Lower lobe of right lung (tissue), 2 donors: Measurements from ENCODE around the gene GPR183. TPM values are rescaled to one million over a fixed set of nuclear protein-coding genes. Genes with fewer than 3 reads are reported as not detected.
"Not testable (repeated sequence)": the region's sequence is repeated elsewhere in the genome, so short reads cannot be mapped to it uniquely, and the experiment has no call there.

Source experiments
- ATAC-seq, 2 donors: fragments of 200-7000 bp; cut with Tn5 transposase; one replicate each; pipeline ENCODE4 v1.9.1; 2020 to 2022; ENCODE audit warnings: mild to moderate bottlenecking in 2 of 2, moderate library complexity in 2 of 2
- DNase-seq: peaks from one replicate; pipeline ENCODE4 v3.0.0-alpha.2; 2020
- H3K27ac ChIP-seq: fragments of 200-600 bp; one replicate; pipeline ENCODE4 v1.8.0; 2022
- H3K27me3 ChIP-seq: fragments of 200-600 bp; one replicate; pipeline ENCODE4 v1.8.0; 2022; ENCODE audit warnings: low read depth
- H3K36me3 ChIP-seq: fragments of 200-600 bp; one replicate; pipeline ENCODE4 v1.8.0; 2022; ENCODE audit warnings: mild to moderate bottlenecking
- H3K4me1 ChIP-seq: fragments of 200-600 bp; one replicate; pipeline ENCODE4 v1.8.0; 2022
- H3K4me3 ChIP-seq: fragments of 200-600 bp; one replicate; pipeline ENCODE4 v1.8.0; 2022; ENCODE audit warnings: mild to moderate bottlenecking
- H3K9me3 ChIP-seq: fragments of 200-600 bp; one replicate; pipeline ENCODE4 v1.8.0; 2022
- CTCF ChIP-seq: fragments of 200-600 bp; IDR thresholded peaks from one replicate; pipeline ENCODE4 v1.8.0; 2022; ENCODE audit warnings: antibody characterized with exemption, mild to moderate bottlenecking
- intact Hi-C: fragments of 100-400 bp; cut with DNase I; formaldehyde crosslinking; loops from one replicate; pipeline ENCODE4 v1.11.0; 2022
- total RNA-seq: library from RNA; stranded (reverse); fragmentation: NEBNext Ultra II Directional; extraction: Animal tissue kit (Norgen Biotek cat#: 25700); gene quantifications from one replicate; pipeline ENCODE4 v1.2.1, GENCODE V29; 2021
- donor health status: DM: no; HTN: yes; CAD: no; lungs with severe emphysema.

The GPR183 gene
- total RNA-seq, 1 donor from 2014 or later: 9.0 TPM

GRCh38 chr13:99255271-99255670, 51.9 kb downstream of the GPR183 start:
- Histone ChIP-seq H3K4me1 (no peaks in the 10 kb centered on the region), H3K36me3 (peaks cover 9% of the 10 kb centered on the region), H3K9me3 (no peaks in the 10 kb centered on the region), H3K4me3 (no peak overlapping the region), H3K27me3 (no peaks in the 10 kb centered on the region), H3K27ac (no peak overlapping the region)
- no peak for DNase-seq
- TF ChIP-seq CTCF: no peak
- ATAC-seq: no peak
- intact Hi-C loops: no loop called here

GRCh38 chr13:99254830-99255229, 52.4 kb downstream of the GPR183 start:
- no peak for TF ChIP-seq CTCF
- no peaks in the 10 kb centered on the region for H3K4me1 ChIP-seq
- intact Hi-C loops: no loop called here

GRCh38 chr13:99251921-99252320, 55.3 kb downstream of the GPR183 start:
- ATAC-seq (peak; percentile 9 to 50), DNase-seq (no peak)
- no peak for TF ChIP-seq CTCF
- H3K9me3 ChIP-seq: no peaks in the 10 kb centered on the region
- H3K27me3 ChIP-seq: no peaks in the 10 kb centered on the region
- H3K4me3 ChIP-seq: no peak overlapping the region
- no peaks in the 10 kb centered on the region for H3K4me1 ChIP-seq
- intact Hi-C loops: no loop called here
- H3K27ac ChIP-seq: no peak overlapping the region
- peaks cover 9% of the 10 kb centered on the region for H3K36me3 ChIP-seq

More at GRCh38 chr13:99254830-99255229, 52.4 kb downstream of the GPR183 start:
- Histone ChIP-seq H3K9me3 (no peaks in the 10 kb centered on the region), H3K27me3 (no peaks in the 10 kb centered on the region), H3K4me3 (no peak overlapping the region), H3K36me3 (peaks cover 9% of the 10 kb centered on the region), H3K27ac (no peak overlapping the region)
- DNase-seq (no peak), ATAC-seq (no peak)

DNA sequence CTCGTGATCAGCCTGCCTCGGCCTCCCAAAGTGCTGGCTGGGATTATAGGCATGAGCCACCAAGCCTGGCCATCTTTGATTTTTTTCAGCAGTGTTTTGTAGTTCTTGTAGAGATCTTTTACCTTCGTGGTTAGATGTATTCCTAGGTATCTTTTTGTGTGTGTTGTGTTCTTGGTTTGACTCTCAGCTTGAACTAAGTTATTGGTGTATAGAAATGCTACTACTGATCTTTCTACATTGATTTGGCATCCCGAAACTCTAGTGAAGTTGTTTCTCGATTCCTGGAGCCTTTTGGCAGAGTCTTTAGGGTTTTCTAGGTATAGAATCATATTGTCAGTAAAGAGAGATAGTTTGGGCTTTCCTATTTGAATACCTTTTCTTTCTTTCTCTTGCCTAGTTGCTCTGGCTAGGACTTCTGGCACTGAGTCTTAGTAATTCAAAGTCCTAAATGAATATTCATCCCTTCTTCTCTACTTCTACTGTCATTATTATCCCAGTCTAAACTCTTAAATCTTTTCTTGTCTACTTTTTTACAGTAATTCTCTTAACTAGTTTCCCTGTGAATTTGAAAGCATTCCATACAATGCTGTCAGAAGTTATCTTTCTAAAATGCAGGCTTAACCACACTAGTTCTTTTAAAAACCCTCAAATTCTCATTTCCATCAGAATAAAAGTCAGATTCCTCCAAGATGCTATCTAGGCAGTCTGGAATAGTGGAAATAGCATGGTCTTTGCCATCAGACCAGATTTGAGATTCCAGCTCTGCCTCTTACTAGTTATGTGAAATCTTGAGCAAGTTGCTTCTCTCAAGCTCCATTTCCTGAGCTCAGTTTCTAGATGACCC, 56.0 kb downstream of the GPR183 start:
- intact Hi-C loops: no loop called here
- H3K4me1 ChIP-seq: no peaks in the 10 kb centered on the region
- no peak for TF ChIP-seq CTCF
- DNase-seq (no peak), ATAC-seq (no peak)
- no peak overlapping the region for H3K27ac ChIP-seq
- peaks cover 9% of the 10 kb centered on the region for H3K36me3 ChIP-seq
- H3K9me3 ChIP-seq: no peaks in the 10 kb centered on the region
- no peak overlapping the region for H3K4me3 ChIP-seq
- H3K27me3 ChIP-seq: no peaks in the 10 kb centered on the region

- DNase-seq, H3K4me1 ChIP-seq, H3K27me3 ChIP-seq, H3K36me3 ChIP-seq, H3K4me3 ChIP-seq, H3K27ac ChIP-seq, intact Hi-C loops, H3K9me3 ChIP-seq, ATAC-seq: not testable (repeated sequence)
Measured at GRCh38 chr13:99249606-99250005, 57.6 kb downstream of the GPR183 start.

GRCh38 chr13:99249178-99249577, 58.0 kb downstream of the GPR183 start:
- H3K27ac ChIP-seq, intact Hi-C loops, H3K9me3 ChIP-seq, DNase-seq, H3K4me1 ChIP-seq, H3K36me3 ChIP-seq, H3K4me3 ChIP-seq, H3K27me3 ChIP-seq, ATAC-seq: not testable (repeated sequence)
